RKO (cell line): ENCODE results near the gene NMRAL1.
A peak's percentile ranks its signal among the peaks of the same experiment; 100 is the strongest.

Experiments used
- DNase-seq: peaks from one replicate; pipeline ENCODE4 v3.0.0-alpha.2; 2016; ENCODE audit warnings: low spot score

NMRAL1 gene

DNA sequence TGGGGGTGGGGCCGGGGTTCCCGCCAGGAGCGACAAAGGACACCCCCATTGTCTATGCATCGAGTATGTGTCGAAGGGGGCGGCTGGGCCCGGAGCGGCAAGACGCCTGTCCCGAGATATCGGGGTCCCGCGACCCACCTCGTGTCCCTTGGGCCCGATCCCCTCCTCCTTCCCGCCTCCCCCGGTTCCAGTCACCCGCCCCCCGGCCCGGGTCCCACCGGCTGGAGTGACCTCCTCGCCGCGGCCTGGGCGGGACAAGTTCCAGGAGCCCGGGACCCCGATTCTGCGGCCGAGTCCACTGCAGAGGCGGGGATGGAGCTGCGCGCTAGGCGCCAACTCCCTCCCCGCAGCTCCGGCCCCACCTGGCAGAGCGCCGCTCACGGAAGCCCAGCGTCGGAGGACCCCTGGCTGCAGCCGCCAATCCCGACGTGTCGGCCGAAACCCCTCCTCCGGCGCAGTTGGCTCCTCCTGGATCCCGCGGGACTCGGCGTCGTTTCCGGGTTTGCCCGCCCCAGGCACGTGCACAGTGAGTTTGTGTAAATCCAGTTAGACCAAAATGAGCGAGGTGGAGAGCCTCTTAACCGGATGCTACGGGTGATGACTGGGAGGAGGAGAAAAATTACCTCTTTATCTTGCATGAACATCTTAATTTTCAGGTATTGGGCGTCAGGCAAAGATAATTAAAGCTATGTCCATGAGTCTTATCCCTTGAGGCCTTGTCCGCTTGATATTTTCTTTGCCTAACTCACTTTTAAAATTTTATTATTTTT lies at the start of gene NMRAL1:
TSS of gene NMRAL1 (minus strand) at position 434 of the 770 bp plus-strand sequence. CDS start 493 bp downstream, outside the sequence.
- peak; percentile 96 for DNase-seq

DNA sequence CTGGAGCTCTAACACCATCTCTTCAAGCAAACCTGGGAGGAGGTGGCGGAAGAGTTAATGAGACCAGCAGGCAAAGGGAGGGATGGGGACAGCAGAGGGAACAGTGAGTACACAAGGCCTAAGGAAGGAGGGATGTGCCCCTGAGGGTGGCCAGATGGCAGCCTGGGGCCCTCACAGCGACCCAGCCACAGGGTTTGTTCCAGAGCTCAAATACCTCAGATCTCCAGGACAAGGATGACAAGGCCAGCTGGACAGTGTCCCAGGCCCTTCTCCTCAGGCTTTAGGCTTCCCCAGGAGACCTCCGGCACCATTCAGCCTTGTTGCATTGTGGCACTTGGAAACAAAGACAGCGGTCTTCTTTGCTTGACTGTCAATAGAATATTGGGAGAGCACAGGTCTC lies 49.3 kb upstream of the NMRAL1 start:
- DNase-seq = no peak

GRCh38 chr16:4522051-4522581 lies 47.7 kb upstream of the NMRAL1 start:
- DNase-seq = no peak

GRCh38 chr16:4520913-4521312 lies 46.5 kb upstream of the NMRAL1 start:
- no peak for DNase-seq

DNA sequence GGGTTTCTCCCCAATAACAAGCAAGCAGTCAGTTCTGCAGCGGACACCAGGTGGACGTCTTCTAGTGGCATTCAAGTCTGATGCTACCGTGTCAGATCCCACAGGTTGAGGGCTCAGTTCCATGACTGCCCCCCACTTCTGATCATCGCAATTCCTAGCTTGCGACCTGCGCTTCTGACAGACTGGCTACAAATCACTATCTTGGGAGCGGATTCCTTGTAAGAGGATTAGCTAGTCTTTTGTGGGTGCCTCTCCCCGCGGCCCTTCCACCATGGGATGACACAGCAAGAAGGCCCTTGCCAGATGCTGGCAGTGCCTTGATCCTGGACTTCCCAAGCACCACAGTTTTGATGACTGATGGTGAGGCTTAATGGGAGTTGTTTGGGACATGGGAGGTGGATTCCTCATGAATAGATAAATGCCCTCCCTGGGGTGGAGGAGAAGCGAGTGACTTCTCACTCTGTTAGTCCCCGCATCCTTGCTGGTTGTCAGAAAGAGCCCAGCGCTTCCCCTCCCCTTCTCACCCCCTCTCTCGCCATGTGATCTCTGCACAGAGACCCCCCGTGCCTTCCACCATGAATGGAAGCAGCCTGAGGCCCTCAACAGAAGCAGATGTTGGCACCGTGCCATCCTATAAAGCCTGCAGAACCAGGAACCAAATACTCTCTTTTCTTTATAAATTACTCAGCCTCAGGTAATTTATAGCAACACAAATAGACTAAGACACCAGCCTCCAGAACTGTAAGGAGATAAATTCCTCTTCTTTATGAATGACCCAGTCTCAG lies 45.0 kb upstream of the NMRAL1 start:
- DNase-seq = no peak

- DNase-seq = no peak
Observed at GRCh38 chr16:4517812-4518680, 43.6 kb upstream of the NMRAL1 start.

DNA sequence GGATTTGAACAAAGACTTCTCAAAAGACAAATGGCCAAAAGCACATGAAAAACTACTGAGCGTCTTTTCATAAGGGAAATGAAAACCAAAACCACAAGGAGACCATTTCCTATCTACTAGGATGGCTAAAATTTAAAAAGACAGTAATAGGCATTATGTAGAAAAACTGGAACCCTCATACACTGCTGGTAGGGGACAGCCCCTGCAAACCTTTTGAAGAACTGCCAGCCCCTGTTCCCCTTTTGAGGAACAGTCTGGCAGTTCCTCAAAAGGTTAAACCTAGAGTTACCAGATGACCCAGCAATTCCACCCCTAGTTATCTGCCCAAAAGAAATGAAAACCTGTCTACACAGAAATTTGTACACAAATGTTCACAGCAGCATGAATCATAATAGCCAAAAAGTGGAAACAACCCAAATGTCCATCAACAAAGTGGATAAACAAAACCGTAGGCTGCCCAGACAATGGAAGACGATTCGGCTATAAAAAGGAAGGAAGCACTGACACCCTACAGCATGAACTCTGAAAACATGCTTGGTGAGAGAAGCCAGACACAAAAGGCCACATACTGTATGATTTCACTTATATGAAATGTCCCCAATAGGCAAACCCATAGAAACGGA lies 41.3 kb upstream of the NMRAL1 start:
- no peak for DNase-seq

GRCh38 chr16:4514606-4515005 lies 40.2 kb upstream of the NMRAL1 start:
- DNase-seq = no peak

- DNase-seq = no peak
Observed at GRCh38 chr16:4513881-4514280, 39.5 kb upstream of the NMRAL1 start.

GRCh38 chr16:4513086-4513860 lies 38.8 kb upstream of the NMRAL1 start:
- DNase-seq = no peak

- DNase-seq = no peak
Observed at GRCh38 chr16:4512473-4512872, 38.0 kb upstream of the NMRAL1 start.

GRCh38 chr16:4511441-4512082 lies 37.1 kb upstream of the NMRAL1 start:
- DNase-seq = peak; percentile 51

GRCh38 chr16:4510747-4511426 lies 36.5 kb upstream of the NMRAL1 start:
- no peak for DNase-seq

GRCh38 chr16:4510131-4510530 lies 35.7 kb upstream of the NMRAL1 start:
- DNase-seq = no peak

DNA sequence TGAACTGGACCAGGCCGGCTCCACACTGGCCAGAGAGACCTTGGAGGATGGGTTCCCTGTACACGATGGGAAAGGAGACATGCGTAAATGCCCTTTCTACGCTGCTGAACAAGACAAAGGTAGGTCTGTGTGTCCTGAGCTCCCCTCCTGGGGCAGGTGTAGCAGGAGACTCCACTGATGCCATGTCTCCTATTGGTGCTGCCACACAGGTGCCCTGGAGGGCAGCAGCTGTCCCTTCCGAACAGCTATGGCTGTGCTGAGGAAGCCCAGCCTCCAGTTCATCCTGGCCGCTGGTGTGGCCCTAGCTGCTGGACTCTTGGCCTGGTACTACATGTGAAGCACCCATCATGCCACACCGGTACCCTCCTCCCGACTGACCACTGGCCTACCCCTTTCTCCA lies 35.0 kb upstream of the NMRAL1 start:
- no peak for DNase-seq

DNA sequence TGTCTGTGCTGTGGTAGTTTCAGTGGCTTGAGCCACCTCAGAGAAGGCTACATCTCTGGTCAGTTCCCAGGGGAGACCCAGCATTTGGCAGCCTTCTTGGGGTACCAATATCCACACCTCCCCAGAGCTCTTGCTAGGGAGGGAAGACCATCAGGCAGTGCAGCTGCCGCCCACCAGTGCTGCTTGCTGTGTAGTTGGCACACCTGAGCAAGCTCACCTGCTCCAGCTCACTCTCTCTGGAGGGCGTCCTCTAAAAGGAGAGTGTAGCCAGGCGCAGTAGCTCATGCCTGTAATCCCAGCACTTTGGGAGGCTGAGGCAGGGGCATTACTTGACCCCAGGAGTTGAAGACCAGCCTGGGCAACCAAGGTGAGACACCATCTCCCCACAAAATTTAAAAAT lies 34.4 kb upstream of the NMRAL1 start:
- no peak for DNase-seq

DNA sequence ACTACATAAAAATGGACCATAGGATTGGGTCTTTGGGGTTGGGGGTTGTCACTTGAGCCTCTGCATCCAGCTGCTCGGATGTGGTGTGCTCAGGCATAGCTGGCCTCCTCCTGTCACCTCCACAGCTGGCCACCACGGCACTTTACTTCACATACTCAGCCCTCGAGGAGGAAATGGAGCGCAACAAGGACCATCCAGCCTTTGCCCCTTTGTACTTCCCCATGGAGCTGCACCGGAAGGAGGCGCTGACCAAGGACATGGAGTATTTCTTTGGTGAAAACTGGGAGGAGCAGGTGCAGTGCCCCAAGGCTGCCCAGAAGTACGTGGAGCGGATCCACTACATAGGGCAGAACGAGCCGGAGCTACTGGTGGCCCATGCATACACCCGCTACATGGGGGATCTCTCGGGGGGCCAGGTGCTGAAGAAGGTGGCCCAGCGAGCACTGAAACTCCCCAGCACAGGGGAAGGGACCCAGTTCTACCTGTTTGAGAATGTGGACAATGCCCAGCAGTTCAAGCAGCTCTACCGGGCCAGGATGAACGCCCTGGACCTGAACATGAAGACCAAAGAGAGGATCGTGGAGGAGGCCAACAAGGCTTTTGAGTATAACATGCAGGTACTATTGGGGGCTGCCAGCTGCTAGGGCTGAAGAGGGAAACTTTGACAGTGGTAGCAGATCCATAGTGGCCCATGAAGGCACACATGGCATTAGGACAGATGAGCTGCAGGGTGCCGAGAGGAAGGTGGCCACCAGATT lies 33.3 kb upstream of the NMRAL1 start:
- DNase-seq = no peak

- DNase-seq = peak; percentile 75
Observed at GRCh38 chr16:4506450-4506849, 32.0 kb upstream of the NMRAL1 start.
